HK-2 (cell line): ENCODE results near the gene ABHD10.

Experiments
- DNase-seq: peaks from one replicate; pipeline ENCODE4 v3.0.0-alpha.2; 2018; ENCODE audit not compliant: unreplicated experiment

Gene ABHD10

DNA sequence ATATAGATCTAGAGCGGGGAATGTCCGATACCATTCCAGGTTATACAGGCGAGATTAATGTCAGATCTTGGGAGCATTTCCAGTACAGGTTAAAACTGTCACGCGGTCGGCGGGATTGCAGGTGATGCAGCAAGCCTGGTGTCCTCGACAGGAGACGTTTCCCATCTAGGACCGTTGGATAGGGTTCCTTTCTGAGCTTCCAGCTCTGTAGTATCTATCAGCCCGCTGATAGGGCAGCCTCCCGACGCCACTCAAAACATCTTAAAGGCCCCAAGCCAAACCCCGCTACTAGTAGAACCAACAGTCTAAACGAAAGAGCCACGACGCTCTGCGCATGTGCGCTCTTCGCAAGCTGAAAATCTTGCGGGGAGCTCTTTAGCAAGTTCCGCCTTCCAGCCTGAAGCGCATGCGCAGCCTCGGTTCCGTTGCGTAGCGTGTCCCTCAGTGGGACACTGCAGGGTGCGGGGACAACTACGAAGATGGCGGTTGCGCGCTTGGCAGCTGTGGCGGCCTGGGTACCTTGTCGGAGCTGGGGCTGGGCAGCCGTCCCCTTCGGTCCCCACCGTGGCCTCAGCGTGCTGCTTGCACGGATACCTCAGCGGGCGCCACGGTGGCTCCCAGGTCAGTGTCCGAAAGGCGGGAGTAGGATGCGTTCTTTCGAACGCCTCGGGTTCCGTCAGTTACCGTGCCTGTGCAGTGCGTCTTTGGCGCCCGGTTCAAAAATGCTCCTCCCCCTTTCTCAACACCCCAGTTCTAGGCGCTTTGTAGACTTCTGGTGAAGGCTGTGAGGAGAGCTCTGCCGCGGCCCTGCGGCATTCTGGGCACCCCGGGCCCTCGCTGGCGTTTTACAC lies at the start of gene ABHD10:
Gene ABHD10 (plus strand): TSS at position 444 of the 851 bp plus-strand sequence. CDS start 36 bp downstream, at position 480.
- DNase-seq, result peak; percentile 97

DNA sequence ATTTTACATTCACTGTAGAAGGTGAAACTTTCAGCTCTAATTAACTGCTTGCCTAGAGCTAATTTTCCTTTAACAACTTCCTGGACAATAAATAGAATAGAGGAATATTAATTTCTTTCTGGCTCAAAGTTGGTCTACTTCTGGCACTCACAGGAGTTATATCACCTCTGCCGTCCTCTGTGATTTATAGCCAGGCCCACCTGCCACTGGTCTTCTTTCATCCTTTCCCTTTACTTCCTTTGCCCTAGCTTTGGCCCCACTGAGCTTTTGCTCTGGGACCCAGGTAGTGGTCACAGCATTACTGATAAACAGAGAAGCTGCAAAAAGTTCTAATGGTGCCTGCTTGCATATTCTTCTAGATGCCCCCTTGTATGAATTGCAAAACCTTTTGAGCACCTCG lies 49.3 kb upstream of the ABHD10 start:
- no peak for DNase-seq

DNA sequence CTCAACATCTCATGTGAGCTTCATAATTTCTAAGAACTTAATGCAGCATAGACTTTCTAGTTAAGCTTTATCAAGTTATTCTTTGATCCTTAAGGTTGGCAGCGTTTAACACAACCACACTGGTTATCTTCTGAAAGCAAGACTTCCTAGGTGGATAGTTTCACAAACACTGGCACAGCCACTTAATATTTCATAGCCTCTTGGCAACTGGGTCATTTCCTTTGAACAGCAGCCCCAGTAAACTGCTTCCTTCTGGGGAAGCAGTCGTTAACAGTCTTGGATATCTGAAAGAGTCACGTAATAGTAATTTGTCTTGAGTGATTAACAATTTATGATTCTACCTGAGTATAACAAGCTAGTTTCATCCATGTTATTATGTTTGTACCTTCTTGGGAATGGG lies 45.9 kb upstream of the ABHD10 start:
- no peak for DNase-seq

DNA sequence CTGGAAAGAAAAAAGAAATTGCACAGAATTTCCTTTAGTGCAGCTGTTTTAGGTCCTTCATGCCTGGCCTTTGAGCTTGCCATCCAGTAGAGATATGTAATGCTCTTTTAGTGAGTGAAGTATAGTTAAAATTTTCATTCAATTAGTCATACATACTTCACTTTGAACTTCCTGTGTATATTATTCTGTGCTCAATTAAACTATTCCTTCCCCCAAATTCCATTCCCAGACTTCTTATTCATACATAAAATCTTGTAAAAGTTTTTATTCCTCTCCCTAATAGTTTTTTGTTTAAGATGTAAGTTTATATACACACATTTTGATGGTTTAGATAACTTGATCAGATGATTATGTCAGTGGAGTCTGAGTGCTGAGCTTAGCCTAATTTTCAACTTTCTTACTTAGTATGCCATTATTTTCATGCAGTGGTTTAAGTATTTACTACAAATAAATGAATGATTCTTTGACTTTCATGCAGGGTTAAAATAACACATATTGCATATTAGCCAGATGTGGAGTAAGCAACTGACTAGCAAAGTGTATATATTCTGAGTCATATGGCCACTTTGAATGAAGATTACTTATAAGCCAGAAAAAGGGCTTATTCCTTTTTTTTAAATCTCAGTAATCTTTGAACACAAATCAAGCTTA lies 42.5 kb upstream of the ABHD10 start:
- DNase-seq, result no peak

DNA sequence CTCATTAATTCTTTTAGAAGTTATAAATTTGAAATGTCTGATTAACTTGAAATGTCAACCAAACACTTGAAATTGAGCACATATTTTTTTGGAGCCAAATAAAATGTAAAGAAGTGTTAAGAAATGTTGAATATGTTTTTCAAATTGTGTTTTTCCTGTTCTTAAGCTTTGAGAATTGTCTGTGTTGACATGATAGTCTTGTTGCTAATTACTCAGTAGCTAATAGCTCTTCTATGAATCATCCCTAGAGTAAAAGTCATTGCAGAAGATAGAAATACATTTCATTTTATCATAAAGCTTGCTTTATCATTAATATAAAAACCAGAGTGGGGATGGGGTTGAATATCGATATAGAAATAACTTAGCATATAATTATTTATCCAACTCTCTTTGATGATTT lies 41.9 kb upstream of the ABHD10 start:
- no peak for DNase-seq

DNA sequence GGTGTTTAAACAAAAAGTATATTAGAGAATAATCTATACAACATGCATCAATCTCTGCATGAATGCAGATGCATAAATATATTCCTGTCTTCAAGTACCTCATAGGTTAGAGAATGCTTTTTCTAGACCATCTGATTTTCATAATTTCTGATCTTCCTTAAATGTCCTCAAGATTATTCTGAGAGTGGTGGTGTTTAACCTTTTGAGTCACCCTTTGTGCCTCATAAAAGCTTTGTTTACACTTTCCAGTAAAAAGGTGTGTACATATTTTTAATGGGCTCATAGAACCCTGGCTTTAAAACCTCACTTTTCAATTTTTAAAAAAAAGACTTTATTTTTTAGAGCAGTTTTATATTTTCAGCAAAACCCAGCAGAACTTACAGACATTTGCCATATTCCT lies 41.0 kb upstream of the ABHD10 start:
- DNase-seq, result no peak

DNA sequence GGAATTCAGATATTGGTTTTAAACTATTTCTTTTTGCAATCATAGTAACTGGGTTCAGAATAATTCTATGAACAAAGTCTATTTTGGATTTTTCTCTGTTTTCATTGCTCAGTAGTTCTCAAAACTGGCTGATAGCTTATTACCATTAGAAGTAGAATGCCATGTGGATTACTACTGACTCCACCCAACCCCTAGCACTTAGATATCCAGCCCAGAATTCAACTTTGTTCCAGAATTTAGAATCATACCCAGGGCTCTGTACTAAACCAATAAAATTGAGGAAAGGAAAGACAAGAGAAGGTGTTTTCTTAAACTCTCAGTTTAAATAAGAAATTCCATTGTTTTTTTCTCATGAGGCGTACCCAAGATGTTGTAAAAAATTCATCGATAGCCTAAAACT lies 39.0 kb upstream of the ABHD10 start:
- no peak for DNase-seq

DNA sequence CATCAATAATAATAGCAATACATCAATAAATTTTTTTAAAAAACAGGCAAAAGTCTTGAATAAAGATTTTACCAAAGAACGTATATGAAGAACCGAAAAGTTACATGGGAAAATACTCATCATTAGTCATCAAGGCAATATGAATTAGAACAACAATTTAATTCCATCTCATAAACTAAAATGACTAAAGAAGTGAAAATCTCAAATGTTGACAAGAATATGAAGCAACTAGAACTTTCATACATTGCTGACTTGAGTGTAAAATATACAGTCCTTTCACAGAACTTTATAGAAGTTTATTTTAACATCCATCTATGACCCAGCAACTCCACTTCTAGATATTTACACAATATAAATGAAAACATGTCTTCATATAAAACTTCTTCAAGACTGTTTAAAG lies 35.3 kb upstream of the ABHD10 start:
- DNase-seq, result no peak

DNA sequence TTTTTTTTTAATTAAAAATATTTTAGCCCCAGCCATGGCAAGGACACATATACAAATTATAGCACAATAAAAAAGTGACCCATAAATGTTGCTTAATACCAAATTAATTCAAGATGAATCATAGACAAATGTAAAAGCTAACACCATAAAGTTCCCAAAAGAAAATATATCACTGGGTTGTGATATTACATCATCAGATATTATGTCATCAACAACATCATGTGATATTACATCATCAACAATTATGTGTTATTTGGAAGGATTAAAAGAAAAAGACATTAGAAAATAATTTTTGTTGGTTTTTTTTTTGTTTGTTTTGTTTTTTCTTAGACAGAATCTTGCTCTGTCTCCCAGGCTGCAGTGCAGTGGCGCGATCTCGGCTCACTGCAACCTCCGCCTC lies 34.5 kb upstream of the ABHD10 start:
- DNase-seq, result no peak

DNA sequence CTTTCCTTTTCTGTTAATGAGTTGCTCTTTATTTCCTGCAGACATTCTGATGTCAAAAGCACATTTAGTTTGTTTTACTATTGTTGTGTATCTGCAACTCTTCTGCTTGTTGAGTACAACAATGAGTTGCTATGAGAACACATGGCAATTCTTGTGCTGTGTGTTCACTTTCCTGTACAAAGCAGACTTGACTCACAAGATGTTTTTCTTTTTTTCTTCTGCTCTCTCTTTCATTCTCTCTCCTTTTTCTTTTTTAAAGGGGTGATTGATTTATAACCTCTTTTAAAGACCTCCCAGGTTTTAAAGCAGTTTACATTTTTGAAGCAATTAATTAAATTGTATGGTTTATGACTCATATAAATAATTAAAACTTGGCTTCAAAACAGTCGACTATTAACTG lies 31.6 kb upstream of the ABHD10 start:
- DNase-seq, result no peak

DNA sequence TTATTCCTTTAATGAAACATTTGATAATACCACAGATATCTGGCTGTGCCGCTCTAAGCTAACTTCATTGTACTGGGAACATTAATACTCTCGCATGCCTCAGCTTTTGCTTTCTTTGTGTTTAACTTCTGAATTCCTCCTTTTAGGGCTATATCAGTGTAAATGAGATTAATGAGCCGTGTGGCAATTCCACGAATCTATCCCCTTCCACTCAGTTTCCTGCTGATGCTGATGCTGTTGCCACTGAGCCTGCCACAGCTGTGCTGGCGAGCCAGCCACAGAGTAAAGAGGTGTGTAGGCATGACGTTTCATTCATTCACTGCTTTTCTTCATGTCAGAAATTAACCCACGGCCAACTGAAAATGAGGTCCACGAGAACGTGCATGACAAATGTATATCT lies 30.0 kb upstream of the ABHD10 start:
- no peak for DNase-seq

DNA sequence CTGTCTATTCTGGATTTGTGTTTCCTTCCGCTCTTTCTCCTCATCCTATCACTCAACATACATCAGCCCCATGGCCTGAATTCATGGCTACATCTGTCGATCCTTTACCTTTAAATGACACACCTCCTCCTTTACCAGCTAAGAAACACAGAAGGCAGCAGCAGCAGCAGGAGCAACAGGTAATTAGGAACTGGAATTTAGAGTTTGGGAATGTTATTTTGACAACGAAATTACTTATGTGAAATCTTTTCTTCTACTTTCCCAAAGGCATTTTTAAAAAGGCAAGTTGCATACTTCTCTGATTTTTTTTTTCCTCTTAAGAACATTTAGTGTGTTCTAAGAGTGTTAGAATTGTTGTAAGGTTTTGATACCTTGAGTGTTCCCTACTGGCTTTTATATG lies 29.1 kb upstream of the ABHD10 start:
- no peak for DNase-seq

DNA sequence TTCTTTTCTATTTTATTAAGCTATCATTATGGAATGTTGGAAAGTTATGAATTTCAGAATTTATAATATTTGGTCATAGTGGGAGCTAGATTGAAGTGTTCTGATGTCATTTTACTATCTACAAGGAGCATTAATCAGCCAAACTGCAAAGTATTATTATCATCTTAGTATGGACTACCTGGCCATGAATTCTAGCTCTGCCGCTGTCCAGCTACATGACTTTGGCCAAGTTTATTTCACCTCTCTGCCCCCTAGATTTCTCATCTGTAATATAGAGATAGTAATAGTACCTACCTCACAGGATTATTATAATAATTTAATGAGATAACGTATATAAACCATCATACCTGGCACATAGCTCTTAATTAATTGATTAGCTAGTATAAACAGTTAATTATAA lies 27.8 kb upstream of the ABHD10 start:
- no peak for DNase-seq

DNA sequence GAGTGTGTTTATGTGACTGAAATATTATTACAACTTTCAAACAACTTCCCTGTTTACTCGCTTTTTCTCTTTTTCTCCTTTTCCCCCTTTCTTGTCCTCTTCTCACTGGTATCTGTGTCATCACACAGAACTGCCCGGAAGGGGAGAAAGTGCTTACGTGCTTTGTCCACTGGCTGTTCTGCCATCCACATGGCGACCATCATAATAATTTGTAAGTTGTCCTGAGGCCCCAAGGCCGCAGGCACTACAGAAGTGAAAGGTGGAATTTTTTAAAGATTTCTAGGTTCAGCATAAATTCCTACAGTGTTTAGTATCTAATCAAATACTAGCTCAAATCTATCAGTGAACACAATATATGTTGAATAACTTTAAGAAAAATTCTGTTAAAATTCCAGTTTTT lies 26.7 kb upstream of the ABHD10 start:
- no peak for DNase-seq

DNA sequence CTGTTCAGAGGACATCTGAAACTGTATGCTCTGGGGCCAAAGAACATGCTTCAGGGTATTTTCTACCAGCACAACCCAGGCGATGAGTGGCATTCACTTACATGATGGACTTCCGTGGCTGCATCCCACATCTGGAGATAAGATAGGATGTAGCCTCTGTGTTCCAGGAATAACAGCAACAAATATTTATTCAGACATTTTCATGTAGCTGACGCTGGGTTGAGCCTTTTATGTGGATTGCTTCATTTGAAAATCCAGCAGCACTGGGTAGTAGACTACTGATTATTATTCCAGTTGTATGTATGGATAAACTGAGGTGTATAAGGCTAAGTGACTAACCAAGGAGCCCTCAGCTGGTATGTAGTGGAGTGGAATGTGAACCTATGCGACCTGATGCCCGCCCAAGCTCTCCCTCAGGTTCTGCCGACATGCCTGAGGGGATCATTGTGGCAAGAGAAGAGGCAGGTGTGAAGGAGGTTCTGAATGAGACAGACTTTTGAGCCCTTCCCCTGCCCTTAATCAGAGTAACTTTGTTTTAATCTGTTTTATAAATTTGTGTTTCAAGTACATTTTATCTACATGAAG lies 25.9 kb upstream of the ABHD10 start:
- DNase-seq, result no peak

DNA sequence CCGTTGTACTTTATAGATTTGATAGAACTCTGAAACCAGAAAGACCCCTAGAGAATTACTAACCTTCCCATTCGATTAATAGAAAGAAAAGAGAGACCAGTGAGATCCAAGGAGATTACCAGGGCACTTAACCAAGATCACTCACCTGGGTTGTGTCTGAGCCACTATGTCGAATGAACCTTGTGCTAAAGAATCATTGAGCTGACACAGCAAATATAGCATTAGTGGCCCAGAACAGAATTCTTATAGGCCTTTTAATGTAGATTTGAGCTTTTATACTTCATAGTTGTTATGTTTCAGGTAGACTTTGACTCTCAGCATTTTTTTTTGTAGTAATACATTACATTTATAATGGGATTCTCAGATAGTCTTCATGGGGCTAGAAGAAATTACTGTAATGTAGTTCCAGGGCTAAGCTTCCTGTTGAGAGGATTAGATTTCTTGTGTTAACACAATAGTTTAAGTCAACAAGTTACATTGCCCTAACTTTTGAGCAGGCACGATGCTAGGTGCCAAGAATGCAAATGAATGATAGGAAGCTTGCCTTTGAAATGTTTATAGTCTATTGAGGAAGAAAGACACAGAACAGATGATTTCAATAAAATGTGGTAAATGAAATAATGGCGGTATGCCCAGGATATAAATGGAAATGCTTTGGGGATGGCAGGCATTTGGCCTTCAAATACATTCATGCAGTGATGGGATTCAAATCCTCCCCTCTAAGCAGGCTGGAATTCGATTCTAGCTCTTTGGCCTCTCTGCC lies 24.4 kb upstream of the ABHD10 start:
- DNase-seq, result no peak

DNA sequence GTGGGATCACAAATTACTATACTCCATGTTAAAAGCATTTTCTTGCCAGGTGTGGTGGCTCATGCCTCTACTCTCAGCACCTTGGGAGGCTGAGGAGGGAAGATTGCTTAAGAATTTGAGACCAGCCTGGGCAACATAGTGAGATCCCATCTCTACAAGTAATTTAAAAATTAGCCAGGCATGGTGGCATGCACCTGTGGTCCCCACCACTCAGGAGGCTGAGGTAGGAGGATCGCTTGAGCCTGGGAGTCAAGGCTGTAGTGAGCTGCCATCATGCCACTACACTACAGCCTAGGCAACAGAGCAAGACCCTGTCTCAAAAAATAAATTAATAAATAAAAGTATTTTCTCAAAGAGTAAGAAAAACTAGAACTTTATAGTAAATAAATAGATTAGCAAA lies 22.9 kb upstream of the ABHD10 start:
- DNase-seq, result no peak

DNA sequence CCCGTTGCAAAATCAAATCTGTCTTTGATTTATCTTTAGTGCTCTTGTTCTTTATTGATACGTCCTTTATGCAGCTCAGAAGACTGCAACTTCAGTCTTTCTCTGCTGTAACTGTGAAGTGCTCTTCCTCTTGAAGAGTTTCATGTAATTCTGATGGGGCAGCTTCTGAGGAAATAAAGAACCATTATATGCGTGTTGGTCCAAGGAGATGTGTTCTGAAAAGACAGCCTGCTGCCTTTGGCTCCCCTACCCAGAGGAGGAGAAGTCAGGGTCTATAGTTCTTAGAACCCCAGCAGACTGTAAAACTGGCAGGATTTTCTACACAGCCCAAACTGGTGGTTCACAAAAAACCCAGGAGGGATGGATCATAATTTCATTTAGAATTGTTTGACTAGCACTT lies 22.4 kb upstream of the ABHD10 start:
- no peak for DNase-seq

DNA sequence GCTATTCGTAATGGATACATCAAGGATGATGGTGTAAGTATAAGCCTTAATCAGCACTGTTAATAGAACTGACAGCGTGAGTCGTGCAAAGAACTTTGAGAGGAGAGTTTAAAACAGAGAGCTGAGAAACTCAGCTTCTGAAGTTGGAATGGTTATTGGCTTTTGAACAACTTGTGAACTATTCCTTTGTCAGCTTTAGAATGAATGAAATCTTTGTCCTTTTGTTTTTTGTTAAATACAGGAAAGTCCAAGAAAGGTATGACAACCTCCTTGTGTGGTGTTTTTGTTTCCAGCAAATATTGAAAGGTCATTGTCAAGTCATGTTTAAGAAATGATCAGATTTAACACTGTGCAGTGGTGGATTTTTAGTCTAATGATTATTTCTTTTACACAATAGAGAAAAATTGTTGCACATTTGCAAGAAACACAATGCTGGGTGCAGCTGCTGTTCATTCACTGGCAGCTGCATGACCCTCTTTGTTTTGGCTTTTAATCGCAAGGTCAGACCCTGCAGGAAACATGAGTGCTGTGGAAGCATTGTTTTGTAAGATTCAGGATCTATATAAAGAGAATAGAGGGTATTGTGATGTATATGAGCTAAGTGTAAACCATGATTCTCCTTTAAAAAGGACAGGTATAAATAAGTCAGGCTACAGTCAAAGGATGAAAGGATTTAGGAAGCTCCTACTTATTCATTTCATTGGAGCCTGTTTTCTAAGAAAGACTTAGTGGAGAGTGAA lies 21.7 kb upstream of the ABHD10 start:
- no peak for DNase-seq

DNA sequence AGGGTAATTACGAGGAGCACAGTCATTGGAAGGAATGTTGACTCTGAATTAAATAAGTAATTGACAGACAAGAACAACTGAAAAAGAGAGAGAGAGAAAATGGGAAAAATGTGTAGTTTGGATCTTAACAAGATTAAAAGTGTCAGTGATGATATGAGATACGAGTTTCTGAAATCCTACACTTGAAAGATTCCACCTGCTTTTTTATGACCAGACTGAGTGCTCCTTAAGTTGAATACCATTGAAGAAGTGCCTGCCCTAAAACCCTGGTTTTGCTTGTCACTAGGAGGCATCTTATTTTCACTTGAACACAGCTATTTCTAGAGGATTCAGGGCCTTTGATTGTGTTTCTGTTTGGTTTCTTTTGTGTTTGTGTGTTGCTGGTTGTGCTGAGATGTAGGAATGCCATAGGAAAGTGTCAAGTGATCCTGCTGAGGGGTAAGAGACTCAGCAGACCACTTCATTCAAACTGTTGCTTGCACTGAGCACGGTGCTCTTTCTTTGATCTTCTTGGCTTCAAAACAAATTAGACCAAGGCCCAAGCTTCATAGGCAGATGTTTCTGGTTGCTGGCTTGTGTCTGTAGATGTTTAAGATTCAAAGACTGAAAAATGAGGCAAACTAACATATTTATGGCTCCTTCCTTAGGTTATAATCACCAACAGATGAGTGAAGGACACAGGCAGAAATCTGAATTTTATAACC lies 17.2 kb upstream of the ABHD10 start:
- no peak for DNase-seq

DNA sequence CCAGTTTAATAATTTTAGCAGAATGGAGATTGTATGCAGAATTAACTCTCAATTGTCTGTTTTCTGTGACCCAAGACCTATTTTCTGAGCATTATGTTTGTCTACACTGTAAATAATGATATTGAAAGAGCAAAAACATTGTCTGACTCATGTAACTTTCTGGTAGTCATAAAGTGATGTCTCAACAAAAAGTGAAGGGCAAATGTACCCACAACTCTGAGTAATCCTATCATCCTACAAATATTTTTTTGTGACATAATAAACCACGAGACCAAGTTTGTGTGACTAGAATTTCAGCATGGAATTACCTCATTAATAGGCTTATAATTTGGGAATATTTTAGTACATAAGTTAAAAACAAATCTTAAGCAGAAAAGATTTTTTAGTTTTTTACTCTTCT lies 15.4 kb upstream of the ABHD10 start:
- no peak for DNase-seq
